ENCODE results near the gene TMEM214.

TMEM214 gene

DNA sequence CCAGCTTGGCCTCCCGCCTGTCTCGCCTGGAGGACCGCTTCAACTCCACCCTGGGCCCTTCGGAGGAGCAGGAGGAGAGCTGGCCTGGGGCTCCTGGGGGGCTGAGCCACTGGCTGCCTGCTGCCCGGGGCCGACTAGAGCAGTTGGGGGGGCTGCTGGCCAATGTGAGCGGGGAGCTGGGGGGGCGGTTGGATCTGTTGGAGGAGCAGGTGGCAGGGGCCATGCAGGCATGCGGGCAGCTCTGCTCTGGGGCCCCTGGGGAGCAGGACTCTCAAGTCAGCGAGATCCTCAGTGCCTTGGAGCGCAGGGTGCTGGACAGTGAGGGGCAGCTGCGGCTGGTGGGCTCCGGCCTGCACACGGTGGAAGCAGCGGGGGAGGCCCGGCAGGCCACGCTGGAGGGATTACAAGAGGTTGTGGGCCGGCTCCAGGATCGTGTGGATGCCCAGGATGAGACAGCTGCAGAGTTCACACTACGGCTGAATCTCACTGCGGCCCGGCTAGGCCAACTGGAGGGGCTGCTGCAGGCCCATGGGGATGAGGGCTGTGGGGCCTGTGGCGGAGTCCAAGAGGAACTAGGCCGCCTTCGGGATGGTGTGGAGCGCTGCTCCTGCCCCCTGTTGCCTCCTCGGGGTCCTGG, 50.1 kb downstream of the TMEM214 start:
- in situ Hi-C loops (cut with MboI; ENCODE audit: low sequenced_read_pairs): no loop called here
- Histone ChIP-seq H3K27me3 (ENCODE audit: low read depth) (no peaks in the 10 kb centered on the region), H3K4me3 (no peak overlapping the region), H3K36me3 (replicated peaks) (no peaks in the 10 kb centered on the region; the same call in 1 of the 2 replicates), H3K9me3 (no peaks in the 10 kb centered on the region), H3K4me1 (peaks cover 11% of the 10 kb centered on the region)
- no peak for DNase-seq (ENCODE audit: low spot score in 2 of 2)

DNA sequence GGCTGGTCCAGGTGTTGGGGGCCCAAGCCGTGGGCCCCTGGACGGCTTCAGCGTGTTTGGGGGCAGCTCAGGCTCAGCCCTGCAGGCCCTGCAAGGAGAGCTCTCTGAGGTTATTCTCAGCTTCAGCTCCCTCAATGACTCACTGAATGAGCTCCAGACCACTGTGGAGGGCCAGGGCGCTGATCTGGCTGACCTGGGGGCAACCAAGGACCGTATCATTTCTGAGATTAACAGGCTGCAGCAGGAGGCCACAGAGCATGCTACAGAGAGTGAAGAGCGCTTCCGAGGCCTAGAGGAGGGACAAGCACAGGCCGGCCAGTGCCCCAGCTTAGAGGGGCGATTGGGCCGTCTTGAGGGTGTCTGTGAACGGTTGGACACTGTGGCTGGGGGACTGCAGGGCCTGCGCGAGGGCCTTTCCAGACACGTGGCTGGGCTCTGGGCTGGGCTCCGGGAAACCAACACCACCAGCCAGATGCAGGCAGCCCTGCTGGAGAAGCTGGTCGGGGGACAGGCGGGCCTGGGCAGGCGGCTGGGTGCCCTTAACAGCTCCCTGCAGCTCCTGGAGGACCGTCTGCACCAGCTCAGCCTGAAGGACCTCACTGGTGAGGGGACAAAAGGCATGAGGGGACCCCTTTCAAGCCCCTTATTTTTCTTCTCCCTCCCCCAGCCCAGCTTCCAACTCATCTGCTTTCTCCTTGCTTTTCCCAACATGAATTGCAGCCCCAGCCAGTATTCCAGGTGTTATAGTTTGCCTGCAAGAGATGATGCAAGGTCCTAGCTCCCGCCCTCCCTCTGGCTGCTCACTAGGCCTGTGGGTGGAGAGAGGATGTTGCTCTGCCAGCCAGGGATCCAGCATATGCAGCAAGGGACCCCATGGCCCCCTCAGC, 50.9 kb downstream of the TMEM214 start:
- no peaks in the 10 kb centered on the region for H3K9me3 ChIP-seq
- in situ Hi-C loops (cut with MboI; ENCODE audit: low sequenced_read_pairs): no loop called here
- no peaks in the 10 kb centered on the region for H3K27me3 ChIP-seq (ENCODE audit: low read depth)
- peaks cover 17% of the 10 kb centered on the region for H3K4me1 ChIP-seq
- no peak for DNase-seq (ENCODE audit: low spot score in 2 of 2)
- H3K36me3 ChIP-seq (replicated peaks): no peaks in the 10 kb centered on the region; the same call in 1 of the 2 replicates
- no peak overlapping the region for H3K4me3 ChIP-seq

DNA sequence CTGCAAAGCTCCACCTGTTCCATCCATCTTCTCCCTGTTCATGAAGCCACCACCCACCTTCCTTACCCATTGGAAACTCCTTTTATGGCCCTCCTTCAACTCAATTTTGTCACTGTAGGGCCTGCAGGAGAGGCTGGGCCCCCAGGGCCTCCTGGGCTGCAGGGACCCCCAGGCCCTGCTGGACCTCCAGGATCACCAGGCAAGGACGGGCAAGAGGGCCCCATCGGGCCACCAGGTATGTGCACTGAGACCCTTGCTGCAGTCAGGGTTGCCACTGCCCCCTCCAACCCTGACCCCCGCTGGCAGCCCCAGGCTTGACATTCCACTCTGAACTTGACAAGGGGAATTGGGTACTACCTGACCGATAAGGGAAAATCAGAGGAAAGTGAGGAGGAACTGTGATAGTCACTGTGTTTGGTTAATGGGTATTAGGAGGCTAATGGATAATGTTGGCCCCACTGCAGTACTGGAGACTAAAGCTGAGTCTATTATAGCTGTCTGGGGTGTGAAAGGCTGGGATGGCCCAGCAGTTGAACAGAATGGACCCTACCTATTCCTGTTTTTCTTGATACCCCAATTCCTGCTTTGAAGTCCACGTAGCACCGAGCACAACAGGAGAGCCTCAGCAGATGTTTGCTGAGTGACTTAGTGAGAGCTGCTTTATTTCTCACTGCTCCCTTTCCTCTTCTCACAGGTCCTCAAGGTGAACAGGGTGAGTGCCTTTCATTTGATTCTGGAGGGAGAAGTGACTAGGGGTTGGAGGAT, 51.7 kb downstream of the TMEM214 start:
- no peak overlapping the region for H3K4me3 ChIP-seq
- in situ Hi-C loops (cut with MboI; ENCODE audit: low sequenced_read_pairs): no loop called here
- H3K36me3 ChIP-seq (replicated peaks): no peaks in the 10 kb centered on the region; the same call in 1 of the 2 replicates
- no peaks in the 10 kb centered on the region for H3K9me3 ChIP-seq
- no peaks in the 10 kb centered on the region for H3K27me3 ChIP-seq (ENCODE audit: low read depth)
- H3K4me1 ChIP-seq: peaks cover 17% of the 10 kb centered on the region
- no peak for DNase-seq (ENCODE audit: low spot score in 2 of 2)

DNA sequence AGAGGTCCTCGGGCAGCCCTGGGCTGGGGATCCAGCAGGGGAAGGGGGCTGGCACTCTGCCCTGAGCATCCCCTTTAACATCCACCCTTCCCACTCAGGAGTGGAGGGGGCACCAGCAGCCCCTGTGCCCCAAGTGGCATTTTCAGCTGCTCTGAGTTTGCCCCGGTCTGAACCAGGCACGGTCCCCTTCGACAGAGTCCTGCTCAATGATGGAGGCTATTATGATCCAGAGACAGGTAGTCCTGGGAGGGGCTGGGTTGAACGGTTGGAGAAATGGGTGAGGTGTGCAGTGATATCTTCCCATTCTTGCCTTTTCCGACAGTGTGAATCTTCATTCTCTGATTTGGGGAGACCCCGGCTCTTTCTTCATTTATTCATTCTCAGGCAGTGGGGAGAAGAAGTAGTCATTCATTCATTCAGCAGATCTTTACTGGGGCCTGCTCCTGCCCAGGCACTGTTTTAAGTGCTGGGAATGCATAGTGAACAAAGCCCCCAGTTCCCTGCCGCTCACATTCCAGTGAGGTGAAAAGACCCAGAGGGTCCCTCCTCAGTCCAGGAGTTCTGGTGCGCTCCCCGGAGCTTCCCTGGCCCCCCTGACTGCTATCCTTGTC, 52.4 kb downstream of the TMEM214 start:
- Histone ChIP-seq H3K4me3 (no peak overlapping the region), H3K9me3 (no peaks in the 10 kb centered on the region), H3K27me3 (ENCODE audit: low read depth) (no peaks in the 10 kb centered on the region), H3K4me1 (peaks cover 17% of the 10 kb centered on the region), H3K36me3 (replicated peaks) (no peaks in the 10 kb centered on the region; the same call in 1 of the 2 replicates)
- no peak for DNase-seq (ENCODE audit: low spot score in 2 of 2)
- in situ Hi-C loops (cut with MboI; ENCODE audit: low sequenced_read_pairs): no loop called here

DNA sequence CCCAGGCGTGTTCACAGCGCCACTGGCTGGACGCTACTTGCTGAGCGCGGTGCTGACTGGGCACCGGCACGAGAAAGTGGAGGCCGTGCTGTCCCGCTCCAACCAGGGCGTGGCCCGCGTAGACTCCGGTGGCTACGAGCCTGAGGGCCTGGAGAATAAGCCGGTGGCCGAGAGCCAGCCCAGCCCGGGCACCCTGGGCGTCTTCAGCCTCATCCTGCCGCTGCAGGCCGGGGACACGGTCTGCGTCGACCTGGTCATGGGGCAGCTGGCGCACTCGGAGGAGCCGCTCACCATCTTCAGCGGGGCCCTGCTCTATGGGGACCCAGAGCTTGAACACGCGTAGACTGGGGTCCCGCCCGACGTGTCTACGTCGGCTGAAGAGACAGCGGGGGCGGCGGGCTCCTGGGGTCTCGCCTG, 52.9 kb downstream of the TMEM214 start:
- in situ Hi-C loops (cut with MboI; ENCODE audit: low sequenced_read_pairs): no loop called here
- DNase-seq (ENCODE audit: low spot score in 2 of 2): no peak
- Histone ChIP-seq H3K4me1 (peaks cover 17% of the 10 kb centered on the region), H3K27me3 (ENCODE audit: low read depth) (no peaks in the 10 kb centered on the region), H3K4me3 (no peak overlapping the region), H3K9me3 (no peaks in the 10 kb centered on the region), H3K36me3 (replicated peaks) (no peaks in the 10 kb centered on the region; the same call in 1 of the 2 replicates)

DNA sequence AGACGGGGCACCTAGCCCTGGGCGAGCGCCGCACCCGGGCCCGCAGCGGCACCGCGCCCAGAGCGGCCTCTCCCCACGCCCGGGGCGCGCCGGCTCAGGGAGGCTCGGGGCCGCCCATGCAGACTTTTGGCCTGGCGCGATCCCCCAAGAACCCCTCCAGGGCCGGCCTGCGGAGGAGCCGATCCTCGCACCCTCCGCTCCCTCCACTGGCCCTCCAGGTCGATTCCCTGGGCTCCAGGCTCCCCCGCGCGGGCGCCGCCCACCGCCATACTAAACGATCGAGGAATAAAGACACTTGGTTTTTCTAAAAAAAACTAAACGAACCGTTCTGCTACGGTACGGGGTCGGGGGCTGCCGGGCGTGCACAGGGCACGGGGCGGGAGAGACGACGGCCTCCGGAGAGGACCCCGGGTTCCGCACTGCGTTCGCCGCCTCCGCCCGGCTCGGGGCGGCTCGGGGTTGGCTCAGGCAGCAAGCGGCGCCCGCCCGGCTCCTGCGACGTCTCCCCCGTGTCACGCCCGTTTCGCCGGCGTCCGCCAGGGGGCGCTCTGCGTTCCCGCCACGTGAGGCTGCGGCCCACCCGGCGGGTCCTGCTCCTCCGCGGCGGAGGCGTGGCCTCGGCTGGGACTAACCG, 53.4 kb downstream of the TMEM214 start:
- Histone ChIP-seq H3K4me1 (peaks cover 17% of the 10 kb centered on the region), H3K4me3 (peak overlapping the region; percentile 57), H3K36me3 (replicated peaks) (no peaks in the 10 kb centered on the region; the same call in 1 of the 2 replicates), H3K27me3 (ENCODE audit: low read depth) (no peaks in the 10 kb centered on the region), H3K9me3 (no peaks in the 10 kb centered on the region)
- in situ Hi-C loops (cut with MboI; ENCODE audit: low sequenced_read_pairs): no loop called here
- peak; percentile 89 to 96 for DNase-seq (ENCODE audit: low spot score in 2 of 2)

DNA sequence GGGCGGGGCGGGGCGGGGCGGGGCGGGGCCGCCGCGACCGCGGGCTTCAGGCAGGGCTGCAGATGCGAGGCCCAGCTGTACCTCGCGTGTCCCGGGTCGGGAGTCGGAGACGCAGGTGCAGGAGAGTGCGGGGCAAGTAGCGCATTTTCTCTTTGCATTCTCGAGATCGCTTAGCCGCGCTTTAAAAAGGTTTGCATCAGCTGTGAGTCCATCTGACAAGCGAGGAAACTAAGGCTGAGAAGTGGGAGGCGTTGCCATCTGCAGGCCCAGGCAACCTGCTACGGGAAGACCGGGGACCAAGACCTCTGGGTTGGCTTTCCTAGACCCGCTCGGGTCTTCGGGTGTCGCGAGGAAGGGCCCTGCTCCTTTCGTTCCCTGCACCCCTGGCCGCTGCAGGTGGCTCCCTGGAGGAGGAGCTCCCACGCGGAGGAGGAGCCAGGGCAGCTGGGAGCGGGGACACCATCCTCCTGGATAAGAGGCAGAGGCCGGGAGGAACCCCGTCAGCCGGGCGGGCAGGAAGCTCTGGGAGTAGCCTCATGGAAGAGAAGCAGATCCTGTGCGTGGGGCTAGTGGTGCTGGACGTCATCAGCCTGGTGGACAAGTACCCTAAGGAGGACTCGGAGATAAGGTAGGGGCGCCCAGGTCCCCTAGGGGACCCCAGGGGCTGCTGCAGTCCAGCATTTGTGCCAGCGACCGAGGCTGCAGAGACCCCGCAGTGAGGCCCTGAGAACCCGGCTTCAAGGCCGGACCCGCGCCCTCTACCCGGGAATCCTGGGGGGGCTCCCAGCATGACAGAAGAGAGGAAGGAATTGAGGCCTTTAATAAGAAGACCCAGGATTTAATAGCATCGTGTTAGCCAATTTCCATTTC, 54.2 kb downstream of the TMEM214 start, which contains the start of gene KHK:
KHK (plus strand) TSS at position 49 of the 870 bp plus-strand sequence; CDS start at position 537, 488 bp downstream.
- Histone ChIP-seq H3K4me1 (peaks cover 12% of the 10 kb centered on the region), H3K4me3 (peak within 1 kb of the TSS; percentile 57), H3K9me3 (no peaks in the 10 kb centered on the region), H3K27me3 (ENCODE audit: low read depth) (no peaks in the 10 kb centered on the region), H3K36me3 (replicated peaks) (no peaks in the 10 kb centered on the region; the same call in 1 of the 2 replicates)
- in situ Hi-C loops (cut with MboI; ENCODE audit: low sequenced_read_pairs): no loop called here
- DNase-seq (ENCODE audit: low spot score in 2 of 2): peak; percentile 37 to 82

DNA sequence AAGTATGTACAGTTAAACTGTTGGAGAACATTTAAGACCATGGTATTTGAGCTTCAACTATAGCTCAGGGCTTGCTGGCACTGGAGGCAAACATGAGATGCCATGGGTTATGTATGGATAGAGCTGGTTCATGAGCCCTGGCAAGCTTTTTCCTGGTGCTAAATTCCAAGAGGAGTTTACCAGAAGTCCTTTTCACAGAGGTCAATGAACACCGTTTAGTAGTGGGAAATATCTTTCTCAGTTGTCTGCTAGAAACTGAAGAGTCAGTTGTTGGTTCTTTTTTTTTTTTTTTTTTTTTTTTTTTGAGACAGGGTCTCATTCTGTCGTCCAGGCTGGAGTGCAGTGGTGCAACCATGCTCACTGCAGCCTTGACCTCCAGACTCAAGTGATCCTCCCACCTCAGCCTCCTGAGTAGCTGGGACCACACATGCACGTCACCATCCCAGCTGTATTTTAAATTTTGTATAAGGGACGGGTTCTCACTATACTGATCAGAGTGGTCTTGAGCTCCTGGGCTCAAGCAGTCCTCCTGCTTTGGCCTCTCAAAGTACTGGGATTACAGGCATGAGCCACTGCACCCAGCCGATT, 55.2 kb downstream of the TMEM214 start:
- no peaks in the 10 kb centered on the region; the same call in 1 of the 2 replicates for H3K36me3 ChIP-seq (replicated peaks)
- in situ Hi-C loops (cut with MboI; ENCODE audit: low sequenced_read_pairs): no loop called here
- H3K27me3 ChIP-seq (ENCODE audit: low read depth): no peaks in the 10 kb centered on the region
- H3K4me1 ChIP-seq: peaks cover 12% of the 10 kb centered on the region
- no peaks in the 10 kb centered on the region for H3K9me3 ChIP-seq
- no peak for DNase-seq (ENCODE audit: low spot score in 2 of 2)
- peak overlapping the region; percentile 57 for H3K4me3 ChIP-seq

DNA sequence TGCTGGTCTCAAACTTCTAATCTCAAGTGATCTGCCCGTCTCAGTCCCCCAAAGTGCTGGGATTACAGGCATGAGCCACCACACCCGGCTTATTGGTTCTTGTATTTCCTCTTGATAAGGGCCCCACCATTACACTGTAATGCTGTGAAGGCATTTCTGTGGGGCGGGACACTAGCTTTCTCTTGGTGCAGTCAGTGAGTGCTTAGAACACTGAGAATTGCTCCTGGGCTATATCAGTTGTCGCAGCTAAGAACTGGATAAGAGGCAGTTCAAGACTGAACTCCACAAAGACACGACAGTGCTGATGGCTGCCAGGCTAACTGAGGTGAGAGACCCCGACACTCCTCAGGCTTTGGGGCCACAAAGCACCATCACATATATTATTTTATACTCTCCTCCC, 55.9 kb downstream of the TMEM214 start:
- in situ Hi-C loops (cut with MboI; ENCODE audit: low sequenced_read_pairs): no loop called here
- Histone ChIP-seq H3K36me3 (replicated peaks) (no peaks in the 10 kb centered on the region; the same call in 1 of the 2 replicates), H3K4me1 (peaks cover 12% of the 10 kb centered on the region), H3K4me3 (no peak overlapping the region), H3K27me3 (ENCODE audit: low read depth) (no peaks in the 10 kb centered on the region), H3K9me3 (no peaks in the 10 kb centered on the region)
- no peak for DNase-seq (ENCODE audit: low spot score in 2 of 2)

DNA sequence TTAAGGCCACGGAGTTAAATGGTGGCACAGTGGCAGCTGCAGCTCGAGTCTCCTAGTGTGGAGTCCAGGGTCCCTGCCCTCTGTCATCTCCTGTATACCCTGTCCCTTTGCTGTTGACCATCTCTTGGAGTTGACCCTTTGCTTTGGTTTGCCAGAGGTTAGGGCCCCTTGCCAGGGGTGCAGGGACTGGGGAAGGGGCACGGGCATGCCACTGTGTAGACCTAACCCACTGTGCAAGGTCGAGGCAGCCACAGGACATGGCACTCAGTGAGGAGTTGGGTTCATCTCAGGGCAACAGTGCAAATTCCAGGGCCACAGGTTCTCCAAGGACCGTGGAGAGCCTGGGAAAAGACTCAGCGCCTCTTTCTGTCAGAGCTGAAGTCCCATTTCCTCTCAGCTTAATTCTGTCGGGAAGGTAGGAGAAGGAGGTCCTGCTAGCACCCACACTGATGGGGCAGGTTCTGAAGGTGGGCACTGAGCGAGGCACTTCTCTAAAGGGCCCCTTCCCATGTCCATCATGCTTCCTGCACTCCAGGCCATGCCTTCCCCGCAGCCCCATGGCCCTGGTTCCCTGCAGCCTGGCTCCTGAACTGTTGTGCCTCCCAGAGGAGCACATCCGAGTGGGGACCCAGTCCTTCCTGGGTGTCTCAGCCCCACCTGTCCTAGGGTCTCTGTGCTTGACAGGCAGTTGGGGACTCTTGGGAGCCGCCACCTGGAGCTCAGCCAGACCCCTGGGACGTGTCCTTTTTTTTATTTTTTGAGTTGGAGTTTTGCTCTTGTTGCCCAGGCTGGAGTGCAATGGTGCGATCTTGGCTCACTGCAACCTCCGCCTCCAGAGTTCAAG, 56.6 kb downstream of the TMEM214 start:
- Histone ChIP-seq H3K36me3 (replicated peaks) (no peaks in the 10 kb centered on the region; the same call in 1 of the 2 replicates), H3K27me3 (ENCODE audit: low read depth) (no peaks in the 10 kb centered on the region), H3K4me1 (peaks cover 12% of the 10 kb centered on the region), H3K4me3 (no peak overlapping the region), H3K9me3 (no peaks in the 10 kb centered on the region)
- DNase-seq (ENCODE audit: low spot score in 2 of 2): no peak
- in situ Hi-C loops (cut with MboI; ENCODE audit: low sequenced_read_pairs): no loop called here

Measured in HAP-1 (cell line).